ENCODE measurements around the gene HECTD2.
"Not testable (repeated sequence)": the region's sequence is repeated elsewhere in the genome, so short reads cannot be mapped to it uniquely, and the experiment has no call there.

The HECTD2 gene

DNA sequence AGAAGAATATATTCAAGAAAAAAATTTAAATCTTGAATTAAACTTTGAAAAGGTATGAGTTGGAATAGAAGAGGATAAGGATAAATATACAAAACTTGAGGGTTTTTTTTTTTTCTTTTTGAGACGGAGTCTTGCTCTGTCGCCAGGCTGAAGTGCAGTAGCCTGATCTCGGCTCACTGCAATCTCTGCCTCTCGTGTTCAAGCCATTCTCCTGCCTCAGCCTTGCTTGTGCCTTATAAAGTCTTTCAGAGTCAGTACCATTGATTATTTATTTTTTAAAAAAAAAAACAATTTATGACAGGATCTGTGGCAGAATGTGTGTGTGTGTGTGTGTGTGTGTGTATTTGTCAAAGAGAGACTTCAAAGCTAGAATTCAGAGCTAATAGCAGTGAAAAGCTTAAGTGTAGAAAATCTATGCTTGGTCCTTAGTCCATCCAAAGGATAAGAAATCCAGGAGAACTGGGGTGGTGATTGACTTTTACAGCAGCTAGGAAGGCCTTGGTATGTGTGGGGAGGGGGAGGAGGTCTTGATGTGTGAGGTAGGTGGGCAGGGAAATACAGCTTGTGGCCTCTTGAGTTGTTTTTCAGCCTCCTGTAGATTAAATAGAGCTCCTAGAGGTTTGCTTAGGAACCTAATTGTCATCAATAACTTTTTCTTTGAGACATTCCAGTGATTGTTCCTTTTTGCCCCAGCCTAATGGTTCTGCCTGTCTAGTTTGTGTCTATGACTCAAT is 2.4 kb downstream of the HECTD2 start:
- no peak for DNase-seq

DNA sequence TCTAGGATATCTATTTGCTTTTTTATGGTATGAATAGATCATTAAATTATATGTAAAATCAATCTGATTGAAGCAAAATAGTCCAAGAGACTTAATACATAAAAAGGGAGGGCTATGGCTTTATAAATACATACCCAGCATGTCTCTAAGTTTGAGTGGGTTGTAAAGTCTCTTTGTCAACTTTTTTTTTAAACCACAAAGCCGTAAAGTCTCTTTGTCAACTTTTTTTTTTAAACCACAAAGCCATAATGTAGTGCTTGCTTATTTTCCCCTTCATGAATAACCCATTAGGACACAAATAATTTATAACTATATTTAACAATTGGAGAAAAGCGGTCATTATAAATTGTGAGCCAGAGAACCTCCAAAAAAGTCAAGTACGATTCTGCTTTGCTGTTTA is 5.7 kb downstream of the HECTD2 start:
- DNase-seq: no peak

DNA sequence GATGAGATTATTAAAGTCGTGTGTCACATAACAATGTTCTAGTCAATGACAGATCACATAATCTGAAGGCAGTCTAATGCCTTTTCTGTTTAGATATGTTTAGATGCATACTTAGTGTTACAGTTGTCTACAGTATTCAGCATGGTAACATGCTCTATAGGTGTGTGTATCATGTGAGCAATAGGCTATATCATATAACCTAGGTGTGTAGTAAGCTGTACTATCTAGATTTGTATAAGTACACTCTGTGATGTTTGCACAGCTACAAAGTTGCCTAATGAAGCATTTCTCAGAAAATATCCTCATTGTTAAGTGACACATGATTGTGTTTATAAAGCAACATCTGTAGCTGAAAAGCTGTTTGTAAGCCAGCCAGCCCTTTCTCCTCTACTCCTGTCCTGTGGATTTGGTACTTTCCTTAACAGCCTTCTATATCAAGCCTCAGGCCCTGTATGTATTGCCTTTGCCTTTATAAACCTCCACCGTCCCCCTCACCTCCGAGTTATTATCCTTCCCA is 6.3 kb downstream of the HECTD2 start:
- DNase-seq: no peak

DNA sequence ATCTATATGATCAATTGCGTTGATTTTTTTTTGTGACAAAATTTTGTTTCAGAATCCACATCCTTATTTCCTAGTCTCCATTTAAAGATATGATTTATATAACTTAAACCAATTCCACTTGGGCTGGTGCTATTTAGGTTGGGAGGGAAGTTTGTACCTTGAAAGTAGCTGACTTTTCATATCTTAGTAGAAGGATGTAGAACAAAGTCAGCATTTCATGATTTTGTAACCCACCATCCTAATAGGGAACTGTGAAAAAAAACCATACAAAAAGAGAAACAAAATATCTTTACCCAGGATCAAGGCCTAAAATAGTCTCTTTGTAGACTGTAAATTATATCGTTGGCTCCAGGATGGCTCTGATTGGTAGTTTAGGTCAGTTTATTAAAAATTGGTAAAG is 8.3 kb downstream of the HECTD2 start:
- no peak for DNase-seq

DNA sequence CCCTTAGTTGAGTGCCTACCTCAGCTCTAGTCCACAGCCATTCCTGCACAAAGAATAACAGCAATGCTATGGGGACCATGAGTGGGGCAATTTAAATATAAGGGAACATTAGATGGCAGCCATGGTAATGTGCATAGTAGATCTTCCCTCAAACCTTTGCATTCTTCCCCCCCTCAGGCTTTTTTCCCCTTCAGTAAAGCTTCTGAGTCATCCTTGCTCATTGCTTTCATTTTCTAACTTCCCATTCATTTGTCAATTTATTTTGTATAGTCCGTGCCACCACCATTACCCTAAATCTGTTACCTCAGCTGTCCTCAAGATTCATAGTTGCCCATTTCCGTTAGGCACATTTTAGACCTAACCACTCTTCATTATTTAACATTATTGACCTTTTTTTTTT is 10.7 kb downstream of the HECTD2 start:
- DNase-seq: no peak

DNA sequence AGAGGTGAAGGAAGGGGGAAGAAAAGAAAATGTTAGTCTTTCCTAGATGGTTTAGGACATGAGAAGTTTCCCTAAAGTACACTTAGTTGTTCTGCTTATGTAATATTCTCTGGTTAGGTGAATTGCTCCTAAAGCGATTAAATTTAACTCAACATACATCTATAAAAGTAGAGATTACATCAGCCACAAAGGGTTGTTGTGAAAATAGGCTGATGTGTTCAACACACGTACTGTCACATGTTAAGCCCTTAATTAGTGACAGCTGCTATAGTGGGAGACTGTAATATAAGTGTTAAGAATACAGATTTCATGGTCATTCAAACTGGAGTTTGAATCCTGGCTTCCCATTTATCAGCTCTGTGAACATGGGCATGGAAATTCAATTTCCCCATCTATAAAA is 12.8 kb downstream of the HECTD2 start:
- DNase-seq: no peak

DNA sequence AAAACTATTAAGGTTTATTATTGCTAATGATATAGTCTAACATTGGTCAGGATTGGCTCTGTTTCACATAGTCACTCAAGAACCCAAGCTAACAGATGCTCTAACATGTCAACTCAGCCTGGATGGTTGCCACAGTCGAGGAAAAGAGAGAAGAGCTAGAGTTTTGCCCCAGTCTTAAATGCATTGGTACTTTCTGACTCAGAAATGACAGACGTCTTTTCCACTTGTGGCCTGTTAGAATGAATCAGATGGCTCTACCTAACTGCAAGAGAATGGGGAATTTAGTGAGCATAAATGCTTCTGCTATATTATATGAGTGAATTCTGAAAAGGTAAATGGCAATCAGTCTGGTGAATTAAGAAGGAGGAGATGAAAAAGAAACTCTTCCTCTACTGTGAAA is 13.9 kb downstream of the HECTD2 start:
- no peak for DNase-seq

DNA sequence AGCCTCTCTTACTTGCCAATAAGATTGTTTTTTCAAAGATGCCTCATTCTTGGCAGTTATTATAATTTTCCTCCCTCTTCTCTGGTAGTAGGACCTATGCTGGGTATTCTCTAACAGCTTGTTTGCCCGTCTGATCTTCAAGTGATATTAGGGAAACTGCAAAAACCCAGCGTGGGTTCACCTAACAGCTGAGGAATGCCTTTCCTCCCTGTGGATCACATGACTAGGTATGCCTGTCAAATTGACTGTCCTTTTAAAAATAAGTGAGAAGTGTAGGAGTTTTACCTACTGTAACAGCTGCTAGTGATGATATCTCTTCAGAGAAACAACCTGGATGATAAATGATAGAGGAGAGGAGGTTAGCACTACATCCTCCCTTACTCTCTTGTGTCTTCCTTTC is 22.0 kb downstream of the HECTD2 start:
- no peak for DNase-seq

DNA sequence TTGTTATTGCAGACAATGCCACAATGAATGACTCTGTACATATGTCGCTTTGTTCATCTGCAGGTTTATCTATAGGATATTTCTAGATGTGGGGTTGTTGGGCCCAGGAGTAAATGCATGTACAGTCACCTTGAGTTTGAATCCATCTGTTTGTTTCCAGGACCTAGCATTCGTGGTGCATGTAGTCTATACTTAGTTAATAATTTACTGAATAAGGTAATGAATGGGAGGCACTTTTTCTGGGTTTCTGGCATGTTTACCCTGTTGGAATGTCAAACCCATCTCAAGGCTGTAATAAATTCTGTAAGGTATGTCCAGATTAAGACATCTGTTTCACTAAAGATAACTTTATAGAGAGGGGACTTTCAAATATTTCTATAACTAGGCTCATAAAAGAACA is 23.5 kb downstream of the HECTD2 start:
- no peak for DNase-seq

DNA sequence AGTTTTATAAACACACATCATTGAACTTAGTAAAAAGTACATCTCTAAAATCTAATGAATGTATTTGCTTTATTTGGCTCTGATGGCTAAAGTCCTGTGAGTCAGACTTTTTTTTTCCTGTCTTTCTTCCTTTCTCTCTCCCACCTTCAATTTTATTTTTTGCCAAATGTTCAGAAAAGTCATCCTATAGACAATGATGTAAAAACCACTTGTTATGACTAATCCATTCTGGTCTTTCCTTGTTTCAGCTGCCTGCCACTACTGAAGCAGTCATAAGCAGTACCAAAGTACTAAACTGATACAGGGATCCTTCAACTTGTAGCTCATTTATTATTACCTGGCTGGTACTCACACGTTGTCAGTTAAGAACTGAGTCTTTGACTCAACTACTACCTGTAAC is 23.9 kb downstream of the HECTD2 start:
- no peak for DNase-seq

DNA sequence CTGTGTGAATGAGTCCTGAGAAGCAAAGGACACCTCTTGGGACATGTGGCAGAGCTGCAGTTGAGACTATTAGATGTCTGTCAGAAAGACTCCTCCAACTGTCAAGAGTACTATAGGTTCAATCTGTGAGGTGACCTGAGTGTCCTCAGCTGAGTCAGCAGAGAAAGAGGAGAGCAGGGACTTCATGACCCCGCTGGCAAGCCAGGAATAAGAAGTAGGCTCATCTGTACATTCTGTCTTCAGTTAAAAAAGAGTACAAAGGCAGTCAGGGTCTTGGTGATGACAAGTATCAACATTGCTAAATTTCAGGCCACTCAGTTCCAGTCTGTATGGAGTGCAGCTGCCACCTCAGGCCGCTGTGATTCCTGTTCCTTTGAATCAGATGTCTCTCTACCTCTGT is 25.1 kb downstream of the HECTD2 start:
- no peak for DNase-seq

DNA sequence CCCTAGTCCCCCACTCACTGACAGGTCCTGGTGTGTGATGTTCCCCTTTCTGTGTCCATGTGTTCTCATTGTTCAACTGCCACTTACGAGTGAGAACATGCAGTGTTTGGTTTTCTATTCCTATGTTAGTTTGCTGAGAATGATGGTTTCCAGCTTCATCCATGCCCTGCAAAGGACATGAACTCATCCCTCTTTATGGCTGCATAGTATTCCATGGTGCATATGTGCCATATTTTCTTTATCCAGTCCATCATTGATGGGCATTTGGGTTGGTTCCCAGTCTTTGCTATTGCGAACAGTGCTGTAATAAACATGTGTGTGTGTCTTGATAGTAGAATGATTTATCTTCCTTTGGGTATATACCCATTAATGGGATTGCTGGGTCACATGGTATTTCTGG is 28.1 kb downstream of the HECTD2 start:
- DNase-seq: not testable (repeated sequence)

DNA sequence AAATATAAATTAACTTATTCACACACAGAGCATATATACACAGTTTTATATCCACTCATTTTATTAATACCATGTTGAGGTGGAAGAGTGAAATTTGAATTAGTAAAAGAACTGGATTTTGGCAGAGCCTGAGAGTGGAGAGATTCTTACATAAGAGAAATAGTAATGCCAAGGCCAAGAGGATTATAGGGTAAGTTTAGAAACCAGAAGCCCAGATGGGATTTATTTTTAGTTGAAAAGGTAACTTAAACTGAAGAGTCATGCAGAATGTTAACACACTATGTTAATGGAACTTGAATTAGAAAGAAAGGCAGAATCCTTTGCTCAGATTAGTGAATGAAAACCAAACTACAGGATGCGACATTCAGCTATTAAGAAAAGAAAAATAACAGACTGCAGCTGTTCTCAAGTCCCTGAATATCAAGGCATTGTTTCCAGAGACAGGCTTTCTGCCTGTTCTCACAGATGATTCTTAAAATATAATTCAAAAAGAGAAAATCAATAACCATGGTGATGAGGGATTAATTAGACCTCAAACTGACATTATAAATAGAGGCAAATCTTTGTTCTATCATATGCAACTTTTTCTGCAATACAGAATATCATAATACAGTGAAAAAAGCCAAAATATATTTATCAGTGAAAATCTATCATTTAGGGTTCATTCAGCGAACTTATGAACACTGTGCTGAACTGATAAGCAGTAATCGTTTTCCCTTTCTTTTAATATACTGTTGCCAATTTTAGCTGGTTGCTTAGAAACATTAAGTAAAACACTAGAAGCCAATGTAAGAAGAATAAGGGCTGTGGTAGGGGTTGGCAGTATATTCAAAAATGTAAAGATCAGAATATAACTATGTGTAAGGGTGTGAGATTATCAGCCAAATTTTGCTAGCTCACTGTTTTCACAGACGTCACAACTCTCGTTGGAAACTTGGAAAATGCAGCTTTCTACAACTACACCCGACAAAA is 34.4 kb downstream of the HECTD2 start:
- DNase-seq: no peak

DNA sequence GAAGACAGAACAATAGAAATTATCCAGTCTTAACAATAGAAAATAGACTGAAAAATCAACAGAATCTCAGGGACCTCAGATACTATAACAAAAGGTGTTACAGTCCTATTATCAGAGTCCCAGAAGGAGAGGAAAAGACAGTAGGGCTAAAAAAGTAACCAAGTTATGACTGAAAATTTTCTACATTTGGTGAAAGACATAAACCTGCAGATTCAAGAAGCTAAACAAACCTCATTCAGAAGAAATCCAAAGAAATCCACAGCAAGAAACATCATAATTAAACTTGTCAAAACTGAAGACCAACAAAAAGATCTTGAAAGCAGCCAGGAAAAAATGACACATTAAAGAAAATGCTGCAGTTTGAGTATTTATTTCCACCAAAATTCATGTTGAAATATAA is 41.9 kb downstream of the HECTD2 start:
- no peak for DNase-seq

DNA sequence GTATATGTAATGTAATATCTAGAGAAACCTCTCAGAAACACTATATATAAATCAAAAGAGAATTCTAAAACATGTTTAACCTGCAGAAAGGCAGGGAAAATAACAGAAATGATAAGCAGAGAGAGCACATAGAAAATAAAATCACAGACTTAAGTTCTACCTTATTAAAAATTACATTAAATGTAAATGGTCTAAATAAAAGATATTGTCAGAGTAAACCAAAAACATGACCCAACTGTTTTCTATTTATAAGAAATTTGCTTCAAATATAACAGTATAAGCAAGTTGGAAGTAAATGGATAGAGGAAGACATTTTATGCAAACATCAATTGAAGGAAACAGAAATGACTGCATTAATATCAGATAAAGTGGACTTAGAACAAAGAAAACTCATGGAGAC is 43.4 kb downstream of the HECTD2 start:
- no peak for DNase-seq

DNA sequence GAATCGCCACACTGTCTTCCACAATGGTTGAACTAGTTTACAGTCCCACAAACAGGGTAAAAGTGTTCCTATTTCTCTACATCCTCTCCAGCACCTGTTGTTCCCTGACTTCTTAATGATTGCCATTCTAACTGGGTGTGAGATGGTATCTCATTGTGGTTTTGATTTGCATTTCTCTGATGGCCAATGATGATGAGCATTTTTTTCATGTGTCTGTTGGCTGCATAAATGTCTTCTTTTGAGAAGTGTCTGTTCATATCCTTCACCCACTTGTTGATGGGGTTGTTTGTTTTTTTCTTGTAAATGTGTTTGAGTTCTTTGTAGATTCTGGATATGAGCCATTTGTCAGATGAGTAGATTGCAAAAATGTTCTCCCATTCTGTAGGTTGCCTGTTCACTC is 45.0 kb downstream of the HECTD2 start:
- not testable (repeated sequence) for DNase-seq

DNA sequence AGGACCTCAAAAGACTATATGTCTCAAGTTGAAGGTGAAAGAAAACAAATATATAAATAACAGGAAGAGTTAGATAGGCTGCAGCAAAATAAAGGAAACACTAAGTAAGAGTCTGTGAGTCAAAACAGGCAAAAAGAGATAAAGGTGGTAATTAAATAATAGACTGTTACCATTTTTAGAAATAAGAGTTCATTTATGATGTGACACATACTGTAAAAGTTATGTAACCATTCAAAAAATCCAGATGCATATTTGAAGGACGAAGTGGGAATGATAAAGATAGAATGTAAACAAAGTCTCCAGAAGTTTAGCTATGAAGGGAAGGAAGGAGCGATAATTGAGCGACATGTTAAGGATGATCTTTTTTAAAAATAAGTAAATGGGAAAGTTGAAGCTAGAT is 50.5 kb downstream of the HECTD2 start:
- no peak for DNase-seq

DNA sequence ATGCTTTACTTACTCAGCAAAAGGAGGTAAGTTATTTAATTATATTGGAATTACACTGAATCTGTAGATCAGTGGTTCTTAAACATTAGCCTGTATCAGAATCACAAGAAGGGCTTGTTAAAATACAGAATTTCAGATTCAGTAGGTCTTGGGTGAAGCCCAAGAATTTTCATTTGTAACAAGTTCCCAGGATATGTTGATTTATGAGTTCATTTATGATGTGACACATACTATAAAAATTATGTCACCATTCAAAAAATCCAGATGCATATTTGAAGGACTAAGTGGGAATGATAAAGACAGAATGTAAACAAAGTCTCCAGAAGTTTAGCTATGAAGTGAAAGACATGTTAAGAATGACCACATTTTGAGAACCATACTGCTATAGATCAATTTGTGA is 52.3 kb downstream of the HECTD2 start:
- DNase-seq: no peak

DNA sequence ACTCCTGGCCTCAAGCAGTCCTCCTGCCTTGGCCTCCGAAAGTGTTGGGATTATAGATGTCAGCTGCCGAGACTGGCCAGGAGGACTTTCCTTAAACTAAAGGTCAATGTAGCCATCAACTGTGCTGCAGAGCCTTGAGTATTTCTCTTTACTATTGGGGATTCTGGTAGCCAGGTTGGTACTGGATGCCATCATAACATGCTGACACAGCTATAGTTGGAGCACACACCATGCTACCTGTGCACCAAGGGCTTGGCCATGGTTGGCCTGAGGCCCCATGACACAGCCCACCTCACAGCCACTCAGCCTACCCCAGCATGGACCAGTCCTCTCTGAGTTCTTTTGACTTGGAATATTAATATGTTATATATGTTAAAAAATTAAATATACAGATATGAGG is 54.4 kb downstream of the HECTD2 start:
- no peak for DNase-seq

DNA sequence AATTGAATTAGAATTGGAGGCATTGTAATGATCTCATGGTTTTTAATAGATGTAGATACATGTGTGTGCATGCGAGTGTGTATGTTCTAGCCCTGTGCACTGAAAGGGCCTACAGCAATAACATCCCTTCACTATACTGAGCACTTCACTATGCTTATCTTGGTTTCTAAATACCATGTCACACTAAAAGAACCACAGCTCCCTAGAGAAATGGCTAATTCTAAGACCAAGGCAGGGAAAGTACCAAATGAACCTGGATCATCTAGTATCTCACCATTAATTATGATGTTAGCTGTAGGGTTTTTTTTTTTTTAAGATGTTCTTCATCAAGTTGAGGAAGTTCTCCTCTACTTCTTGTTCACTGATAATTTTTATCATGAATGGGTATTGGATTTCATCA is 55.1 kb downstream of the HECTD2 start:
- no peak for DNase-seq

DNA sequence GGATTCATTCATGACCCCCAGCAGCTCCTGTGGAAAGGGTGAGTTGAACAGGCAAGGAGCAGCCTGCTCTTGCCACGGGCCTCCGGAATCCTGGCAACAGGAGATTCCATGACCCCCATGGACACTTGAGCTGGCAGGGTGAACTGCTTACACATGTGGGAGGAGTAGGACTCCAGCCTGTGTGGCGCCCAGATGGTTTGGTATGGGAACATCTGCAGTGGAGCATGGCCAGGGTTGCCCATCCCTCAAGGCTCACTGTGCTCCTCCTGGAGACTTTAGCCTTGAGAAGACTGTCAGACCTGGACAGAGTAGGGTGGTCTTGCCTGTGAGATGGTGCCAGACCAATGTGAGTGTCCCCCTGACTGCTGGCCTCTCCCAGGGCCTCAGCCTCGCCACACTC is 57.0 kb downstream of the HECTD2 start:
- DNase-seq: no peak

DNA sequence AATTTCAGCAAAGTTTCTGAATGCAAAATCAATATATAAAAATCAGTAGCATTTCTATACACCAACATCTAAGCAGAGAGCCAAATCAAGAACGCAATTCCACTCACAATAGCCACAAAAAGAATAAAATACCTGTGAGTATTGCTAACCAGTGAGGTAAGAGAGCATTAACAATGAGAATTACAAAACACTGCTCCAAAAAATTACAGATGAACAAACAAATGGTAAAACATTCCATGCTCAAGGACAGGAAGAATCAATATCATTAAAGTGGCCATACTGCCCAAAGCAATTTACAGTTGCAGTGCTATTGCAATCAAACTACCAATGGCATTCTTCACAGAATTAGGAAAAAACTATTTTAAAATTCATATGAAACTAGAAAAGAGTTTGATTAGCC is 61.5 kb downstream of the HECTD2 start:
- DNase-seq: no peak

DNA sequence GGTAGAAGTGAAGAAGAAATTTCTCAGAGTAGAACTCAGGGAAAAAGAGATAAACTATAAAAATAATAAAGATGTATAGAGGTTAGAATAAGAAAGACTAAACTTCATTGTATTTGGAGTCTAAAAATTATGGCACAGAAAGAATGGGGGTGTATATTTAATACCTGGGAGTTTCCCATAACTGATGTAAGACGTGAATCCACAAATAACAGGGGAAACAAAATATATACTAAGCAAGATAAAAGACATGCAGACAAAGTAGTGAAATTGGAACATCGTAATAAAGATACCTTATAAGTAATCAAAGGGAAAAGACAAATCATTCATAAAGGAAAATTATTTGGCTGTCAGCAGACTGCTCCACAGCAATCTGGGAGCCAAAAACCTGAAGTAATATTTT is 62.8 kb downstream of the HECTD2 start:
- DNase-seq: no peak

DNA sequence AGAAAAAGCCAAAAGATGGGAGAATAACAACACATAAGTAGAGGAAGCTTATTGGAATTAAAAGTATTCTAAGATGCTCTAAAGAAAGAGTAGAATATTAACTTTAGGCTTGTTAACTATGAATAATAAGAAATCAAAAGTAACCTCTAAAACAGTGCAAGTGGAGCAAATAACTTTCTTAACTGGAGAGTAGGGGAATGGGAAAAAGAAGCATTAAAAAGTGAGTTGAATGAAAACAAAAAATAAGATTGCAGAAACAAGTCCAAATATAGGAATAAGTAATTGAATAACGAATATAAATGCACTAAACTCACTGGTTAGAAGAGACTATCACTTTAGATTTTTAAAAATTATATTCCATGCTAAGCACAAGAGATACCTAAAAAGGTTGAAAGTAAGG is 63.9 kb downstream of the HECTD2 start:
- no peak for DNase-seq
